Testis (tissue), 5 donors: ENCODE results near the gene PYM1. TPM values are rescaled to one million over a fixed set of nuclear protein-coding genes. Genes with fewer than 3 reads are reported as not detected.
A peak's percentile ranks its signal among the peaks of the same experiment; 100 is the strongest.

ENCODE experiments used
- DNase-seq: peaks from one replicate; pipeline ENCODE4 v3.0.0-alpha.2; 2019
- H3K27ac ChIP-seq, 2 donors: fragments of 200-600 bp; sonication (generic); one replicate each; pipeline ENCODE4 v1.5.1; 2019
- H3K27me3 ChIP-seq: fragments of 200-600 bp; sonication (generic); one replicate; pipeline ENCODE4 v1.5.1; 2019
- H3K36me3 ChIP-seq: fragments of 200-600 bp; sonication (generic); one replicate; pipeline ENCODE4 v1.5.1; 2017; ENCODE audit warnings: low read depth; ENCODE audit errors: missing control alignments
- H3K4me1 ChIP-seq: fragments of 200-600 bp; sonication (generic); one replicate; pipeline ENCODE4 v1.5.1; 2019
- H3K4me3 ChIP-seq, 2 donors: fragments of 200-600 bp; sonication (generic); one replicate each; pipeline ENCODE4 v1.5.1; 2017 to 2019
- H3K9me3 ChIP-seq: fragments of 200-600 bp; sonication (generic); one replicate; pipeline ENCODE4 v1.5.1; 2017
- POLR2A ChIP-seq: fragments of 450-650 bp; IDR thresholded peaks from one replicate; pipeline ENCODE4 v1.6.1; 2017; ENCODE audit warnings: antibody characterized with exemption, mild to moderate bottlenecking, moderate library complexity
- WGBS, 2 donors: methylation state at CpG; one replicate each; pipeline ENCODE4 v1.1.5; 2018; 5-methylcytosine and 5-hydroxymethylcytosine counted together
- intact Hi-C: fragments of 100-400 bp; cut with DNase I; formaldehyde crosslinking; loops from one replicate; pipeline ENCODE4 v1.15.1; 2023; ENCODE audit warnings: low total_unique reads
- long read RNA-seq, 2 donors: transcript quantifications; one replicate each; lab custom pipeline, GENCODE V29; 2026
- polyA plus RNA-seq: library from polyadenylated mRNA; stranded (reverse); fragments of 350-450 nt; fragmentation: Illumina TruSeq; extraction: RNeasy Lipid Tissue Mini Kit (QIAGEN cat#74804); gene quantifications from one replicate; pipeline ENCODE4 v1.2.3, GENCODE V29; 2014; ENCODE audit warnings: low read depth, low replicate concordance; ENCODE audit not compliant: insufficient read depth
- total RNA-seq, 2 donors: library from RNA; depleted of rRNA; stranded (reverse); fragments of >200 nt; gene quantifications; one replicate each; pipeline ENCODE4 v1.2.3, GENCODE V29; 2016
- TF ChIP-seq, protein P1 (sequence below), 3 experiments: fragments of 450-650 bp in 2 of 3; fragments of 200-600 bp in 1 of 3; sonication (generic) in 1 of 3; IDR thresholded peaks; one replicate each; pipeline ENCODE4 v1.5.1; 2016 to 2019; ENCODE audit warnings: antibody characterized with exemption in 3 of 3, mild to moderate bottlenecking in 2 of 3, moderate library complexity in 1 of 3

Gene PYM1
- 10 to 100 TPM; 51.8 to 71.3 TPM for total RNA-seq
- 51.6 TPM for polyA plus RNA-seq
- long read RNA-seq, donor 1, transcript PYM1-202 (3 exons, 1,073 nt): minor isoform, 9 of 24 reads
- long read RNA-seq, donor 1, transcript PYM1-203 (3 exons, 1,226 nt): major isoform, 14 of 24 reads
- long read RNA-seq, donor 1, partial matches to known transcripts: 0 of 24 reads
- long read RNA-seq, donor 1, other reads (novel, unspliced or antisense): 0 of 24 reads
- long read RNA-seq, donor 2, transcript PYM1-202 (3 exons, 1,073 nt): major isoform, 9 of 27 reads
- long read RNA-seq, donor 2, transcript PYM1-203 (3 exons, 1,226 nt): minor isoform, 6 of 27 reads
- long read RNA-seq, donor 2, partial matches to known transcripts: 6 of 27 reads
- long read RNA-seq, donor 2, other reads (novel, unspliced or antisense): 0 of 27 reads

DNA sequence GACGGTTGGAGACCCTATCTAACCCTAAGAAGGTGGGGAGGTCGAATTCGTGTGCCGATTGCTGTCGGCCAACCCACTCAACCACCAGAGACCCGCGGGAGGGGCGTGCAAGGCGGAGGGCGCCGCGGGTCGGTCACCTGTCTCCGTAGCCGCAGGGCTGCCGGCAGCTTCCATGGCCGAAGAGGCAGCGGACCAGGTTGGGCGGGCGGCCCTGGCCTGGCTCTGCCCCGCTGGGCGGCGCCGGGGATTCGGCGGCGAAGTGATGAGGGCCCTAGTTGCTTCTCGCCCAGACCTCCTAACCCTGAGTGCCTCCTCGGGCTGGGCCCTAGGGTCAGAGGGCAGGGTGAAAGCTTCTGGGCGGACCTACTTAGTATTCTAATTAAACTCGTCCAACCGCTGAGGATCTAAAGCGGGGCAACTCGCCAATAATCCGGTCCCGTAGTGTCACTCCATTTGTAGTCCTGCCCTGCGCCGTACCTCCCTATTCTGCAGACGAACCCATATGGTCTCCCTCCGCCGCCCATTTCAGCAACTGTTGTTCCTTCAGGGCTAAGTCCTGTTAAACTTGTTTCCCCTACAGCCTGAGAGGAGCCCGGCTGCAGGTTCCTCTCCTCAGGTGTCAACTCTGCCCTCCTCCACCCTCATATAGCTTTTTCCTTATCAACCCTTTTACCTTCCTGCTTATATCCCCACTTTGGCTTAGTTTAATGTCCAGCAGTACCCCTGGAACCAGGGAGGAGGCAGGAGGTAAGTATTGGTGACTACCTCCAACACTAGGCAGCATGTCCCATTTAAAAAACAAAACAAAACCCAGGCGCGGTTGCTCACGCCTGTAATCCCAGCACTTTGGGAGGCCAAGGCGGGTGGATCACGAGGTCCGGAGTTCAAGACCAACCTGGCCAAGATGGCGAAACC is at the start of gene PYM1:
PYM1 (minus strand) TSS at position 307 of the 915 bp plus-strand sequence; CDS start at position 174, 133 bp downstream.
- H3K27me3 ChIP-seq: no peaks in the 10 kb centered on the region
- H3K36me3 ChIP-seq: no peaks in the 10 kb centered on the region
- peak within 1 kb of the TSS; percentile 89 to 94 for H3K4me3 ChIP-seq
- peak; percentile 95 for DNase-seq
- peak within 1 kb of the TSS; percentile 97 to 99 for H3K27ac ChIP-seq
- no peak for TF ChIP-seq POLR2A
- TF ChIP-seq, protein P1, sequence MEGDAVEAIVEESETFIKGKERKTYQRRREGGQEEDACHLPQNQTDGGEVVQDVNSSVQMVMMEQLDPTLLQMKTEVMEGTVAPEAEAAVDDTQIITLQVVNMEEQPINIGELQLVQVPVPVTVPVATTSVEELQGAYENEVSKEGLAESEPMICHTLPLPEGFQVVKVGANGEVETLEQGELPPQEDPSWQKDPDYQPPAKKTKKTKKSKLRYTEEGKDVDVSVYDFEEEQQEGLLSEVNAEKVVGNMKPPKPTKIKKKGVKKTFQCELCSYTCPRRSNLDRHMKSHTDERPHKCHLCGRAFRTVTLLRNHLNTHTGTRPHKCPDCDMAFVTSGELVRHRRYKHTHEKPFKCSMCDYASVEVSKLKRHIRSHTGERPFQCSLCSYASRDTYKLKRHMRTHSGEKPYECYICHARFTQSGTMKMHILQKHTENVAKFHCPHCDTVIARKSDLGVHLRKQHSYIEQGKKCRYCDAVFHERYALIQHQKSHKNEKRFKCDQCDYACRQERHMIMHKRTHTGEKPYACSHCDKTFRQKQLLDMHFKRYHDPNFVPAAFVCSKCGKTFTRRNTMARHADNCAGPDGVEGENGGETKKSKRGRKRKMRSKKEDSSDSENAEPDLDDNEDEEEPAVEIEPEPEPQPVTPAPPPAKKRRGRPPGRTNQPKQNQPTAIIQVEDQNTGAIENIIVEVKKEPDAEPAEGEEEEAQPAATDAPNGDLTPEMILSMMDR (IDR thresholded peaks at IDR 0.05): peak in 1 of 3 experiments; percentile 3
- H3K4me1 ChIP-seq: peaks cover 17% of the 10 kb centered on the region
- no peaks in the 10 kb centered on the region for H3K9me3 ChIP-seq
- intact Hi-C loops: loop anchor here (10.0 kb wide), 1 partner anchor 93 kb away; no protein-coding TSS in a partner anchor
- 3 to 9% methylated on average over 28 to 49 of the region's 49 CpGs for WGBS, 2 donors

- Histone ChIP-seq H3K27ac (peak overlapping the region; percentile 97 to 99), H3K27me3 (no peaks in the 10 kb centered on the region), H3K4me1 (peaks cover 32% of the 10 kb centered on the region), H3K4me3 (peak overlapping the region; percentile 95 to 100), H3K36me3 (no peaks in the 10 kb centered on the region), H3K9me3 (no peaks in the 10 kb centered on the region)
- intact Hi-C loops: no loop called here
- TF ChIP-seq POLR2A: no peak
- TF ChIP-seq, protein P1 (IDR thresholded peaks at IDR 0.05): no peak
- WGBS, 2 donors: 0% methylated on average over 15 of the region's 15 CpGs
- peak; percentile 43 for DNase-seq
These were observed 46.6 kb upstream of the PYM1 start for GRCh38 chr12:55974308-55974730.

- 0% methylated on average over 36 to 39 of the region's 39 CpGs for WGBS, 2 donors
- peak; percentile 100 for DNase-seq
- peaks cover 32% of the 10 kb centered on the region for H3K4me1 ChIP-seq
- H3K27ac ChIP-seq: peak within 1 kb of the TSS; percentile 97 to 99
- no peaks in the 10 kb centered on the region for H3K27me3 ChIP-seq
- TF ChIP-seq, protein P1 (IDR thresholded peaks at IDR 0.05): peak; percentile 25 to 65 (median 46)
- TF ChIP-seq POLR2A: peak; percentile 93
- H3K9me3 ChIP-seq: no peaks in the 10 kb centered on the region
- peak within 1 kb of the TSS; percentile 95 to 100 for H3K4me3 ChIP-seq
- H3K36me3 ChIP-seq: no peaks in the 10 kb centered on the region
- intact Hi-C loops: no loop called here
These were observed 46.1 kb upstream of the PYM1 start, which contains the start of gene RAB5B for GRCh38 chr12:55973599-55974307. RAB5B (plus strand) TSS chr12:55974078; CDS start chr12:55986961, 12,883 bp downstream.

DNA sequence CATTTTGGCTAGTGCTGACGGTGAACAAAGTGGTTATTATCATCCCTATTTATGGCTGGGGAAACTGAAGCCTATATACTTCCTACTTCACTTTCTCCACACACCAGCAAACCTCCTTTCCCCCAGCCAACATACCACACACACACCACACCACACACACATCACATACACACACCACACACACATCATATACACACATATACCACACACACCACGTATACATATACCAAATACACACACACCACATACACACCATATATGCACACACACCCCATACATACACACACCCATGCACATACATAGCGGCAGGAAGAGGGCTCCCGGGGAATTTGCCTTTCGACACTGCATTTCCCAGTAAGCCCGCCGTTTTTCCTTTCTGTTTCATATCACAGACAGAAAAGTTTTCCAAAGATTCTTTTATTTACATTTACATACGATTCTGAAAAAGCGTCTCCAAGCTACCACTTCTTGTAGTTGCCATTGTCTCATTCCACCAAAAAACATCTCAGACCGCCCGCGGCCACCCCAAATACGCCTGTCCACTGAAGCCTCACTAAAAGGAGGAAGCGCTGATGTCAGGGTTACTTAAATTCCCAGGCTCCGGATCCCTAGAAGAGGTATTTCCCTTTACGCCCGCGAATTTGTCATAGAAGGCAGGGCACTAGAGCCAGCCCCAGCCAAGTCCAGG is 45.4 kb upstream of the PYM1 start:
- no peaks in the 10 kb centered on the region for H3K9me3 ChIP-seq
- no peak for DNase-seq
- H3K4me1 ChIP-seq: peaks cover 29% of the 10 kb centered on the region
- WGBS, 2 donors: 1% methylated on average over 18 of the region's 18 CpGs
- no peaks in the 10 kb centered on the region for H3K36me3 ChIP-seq
- peak overlapping the region; percentile 59 to 100 for H3K4me3 ChIP-seq
- H3K27ac ChIP-seq: peak overlapping the region; percentile 71 to 93
- intact Hi-C loops: no loop called here
- TF ChIP-seq, protein P1 (IDR thresholded peaks at IDR 0.05): no peak
- TF ChIP-seq POLR2A: no peak
- no peaks in the 10 kb centered on the region for H3K27me3 ChIP-seq
